GM19468 (cell line): ENCODE results near the gene GPR149.
A peak's percentile ranks its signal among the peaks of the same experiment; 100 is the strongest.

ENCODE experiments used
- ATAC-seq: cut with Tn5 transposase; IDR thresholded peaks from one replicate; pipeline ENCODE4 v1.9.1; 2021; ENCODE audit warnings: mild to moderate bottlenecking, moderate library complexity, moderate number of reproducible peaks; ENCODE audit not compliant: unreplicated experiment; ENCODE audit errors: extremely low read depth

The GPR149 gene

GRCh38 chr3:154349223-154349622, 80.8 kb downstream of the GPR149 start:
- no peak for ATAC-seq

- ATAC-seq = no peak
These were observed 84.4 kb downstream of the GPR149 start for GRCh38 chr3:154345422-154346122.

GRCh38 chr3:154338570-154338969, 91.4 kb downstream of the GPR149 start:
- no peak for ATAC-seq

- no peak for ATAC-seq
These were observed 92.0 kb downstream of the GPR149 start for GRCh38 chr3:154338008-154338407.

- no peak for ATAC-seq
These were observed 95.0 kb downstream of the GPR149 start for GRCh38 chr3:154334973-154335420.

GRCh38 chr3:154327871-154328270, 102.1 kb downstream of the GPR149 start:
- no peak for ATAC-seq

- no peak for ATAC-seq
These were observed 105.1 kb downstream of the GPR149 start for GRCh38 chr3:154324919-154325318.

GRCh38 chr3:154323891-154324738, 105.9 kb downstream of the GPR149 start, which contains the start of gene DHX36:
Gene DHX36, minus strand, starts transcription at chr3:154324487. Its CDS starts 71 bp downstream, at chr3:154324416.
- peak; percentile 94 for ATAC-seq

GRCh38 chr3:154316974-154317767, 112.8 kb downstream of the GPR149 start:
- no peak for ATAC-seq

GRCh38 chr3:154314152-154314551, 115.8 kb downstream of the GPR149 start:
- no peak for ATAC-seq

GRCh38 chr3:154310840-154311239, 119.2 kb downstream of the GPR149 start:
- no peak for ATAC-seq

GRCh38 chr3:154307363-154307762, 122.6 kb downstream of the GPR149 start:
- ATAC-seq = no peak

GRCh38 chr3:154304936-154305335, 125.1 kb downstream of the GPR149 start:
- ATAC-seq = peak; percentile 36

GRCh38 chr3:154304116-154304786, 125.7 kb downstream of the GPR149 start:
- no peak for ATAC-seq

- no peak for ATAC-seq
These were observed 128.4 kb downstream of the GPR149 start for GRCh38 chr3:154301561-154301960.

- no peak for ATAC-seq
These were observed 136.0 kb downstream of the GPR149 start for GRCh38 chr3:154294016-154294415.

GRCh38 chr3:154290187-154290586, 139.8 kb downstream of the GPR149 start:
- no peak for ATAC-seq
